ENCODE results near the gene RASL11A. TPM values are rescaled to one million over a fixed set of nuclear protein-coding genes. Genes with fewer than 3 reads are reported as not detected.
"Not testable (repeated sequence)": the region's sequence is repeated elsewhere in the genome, so short reads cannot be mapped to it uniquely, and the experiment has no call there.

Gene RASL11A
- 1.3 TPM for polyA plus RNA-seq (ENCODE audit: insufficient read length)

- no peak for DNase-seq (ENCODE audit: low read depth)
Observed at GRCh38 chr13:27270594-27271520, at the start of gene RASL11A. Gene RASL11A (plus strand): TSS chr13:27270830. CDS start chr13:27270945, 115 bp downstream.

- DNase-seq (ENCODE audit: low read depth) = not testable (repeated sequence)
Observed at GRCh38 chr13:27222100-27222499, 48.5 kb upstream of the RASL11A start.

- DNase-seq (ENCODE audit: low read depth) = no peak
Observed at GRCh38 chr13:27226991-27227390, 43.6 kb upstream of the RASL11A start.

GRCh38 chr13:27228131-27228530 is 42.5 kb upstream of the RASL11A start:
- no peak for DNase-seq (ENCODE audit: low read depth)

GRCh38 chr13:27229642-27230041 is 41.0 kb upstream of the RASL11A start:
- DNase-seq (ENCODE audit: low read depth) = no peak

- DNase-seq (ENCODE audit: low read depth) = no peak
Observed at GRCh38 chr13:27233964-27234363, 36.7 kb upstream of the RASL11A start.

GRCh38 chr13:27236478-27236877 is 34.2 kb upstream of the RASL11A start:
- no peak for DNase-seq (ENCODE audit: low read depth)

- no peak for DNase-seq (ENCODE audit: low read depth)
Observed at GRCh38 chr13:27242702-27243101, 27.9 kb upstream of the RASL11A start.

GRCh38 chr13:27245610-27246009 is 25.0 kb upstream of the RASL11A start:
- no peak for DNase-seq (ENCODE audit: low read depth)

- DNase-seq (ENCODE audit: low read depth) = no peak
Observed at GRCh38 chr13:27250833-27251165, 19.8 kb upstream of the RASL11A start.

GRCh38 chr13:27251166-27252091 is 19.2 kb upstream of the RASL11A start, which contains the start of gene RPL21:
Gene RPL21 (plus strand): TSS chr13:27251558. CDS start chr13:27253777, 2,219 bp downstream.
- DNase-seq (ENCODE audit: low read depth) = peak; percentile 97

GRCh38 chr13:27252467-27252866 is 18.2 kb upstream of the RASL11A start:
- DNase-seq (ENCODE audit: low read depth) = no peak

- DNase-seq (ENCODE audit: low read depth) = no peak
Observed at GRCh38 chr13:27257233-27257568, 13.4 kb upstream of the RASL11A start.

- no peak for DNase-seq (ENCODE audit: low read depth)
Observed at GRCh38 chr13:27257648-27258253, 12.9 kb upstream of the RASL11A start.

GRCh38 chr13:27258637-27259386 is 11.8 kb upstream of the RASL11A start:
- DNase-seq (ENCODE audit: low read depth) = no peak

GRCh38 chr13:27259831-27260230 is 10.8 kb upstream of the RASL11A start:
- DNase-seq (ENCODE audit: low read depth) = no peak

GRCh38 chr13:27261396-27261795 is 9.2 kb upstream of the RASL11A start:
- DNase-seq (ENCODE audit: low read depth) = no peak

- DNase-seq (ENCODE audit: low read depth) = no peak
Observed at GRCh38 chr13:27263438-27263837, 7.2 kb upstream of the RASL11A start.

- DNase-seq (ENCODE audit: low read depth) = peak; percentile 78
Observed at GRCh38 chr13:27264181-27264580, 6.4 kb upstream of the RASL11A start.

GRCh38 chr13:27264648-27265047 is 6.0 kb upstream of the RASL11A start:
- DNase-seq (ENCODE audit: low read depth) = no peak

- no peak for DNase-seq (ENCODE audit: low read depth)
Observed at GRCh38 chr13:27266917-27267316, 3.7 kb upstream of the RASL11A start.

All from forelimb muscle (tissue), 1 donor.